ENCODE measurements around the gene SLC19A1. TPM values are rescaled to one million over a fixed set of nuclear protein-coding genes. Genes with fewer than 3 reads are reported as not detected.

SLC19A1 gene
- total RNA-seq, result 0.94 and 2.2 TPM in 2 replicates

GRCh38 chr21:45542242-45542666 is at the start of gene SLC19A1:
Gene SLC19A1, minus strand, starts transcription at chr21:45542440. Its CDS starts 4,481 bp downstream, at chr21:45537959.

Other genes starting within 250 kb of the SLC19A1 start
- 39.7 and 44.2 TPM in 2 replicates for gene COL18A1, start 137.3 kb downstream of the SLC19A1 start, total RNA-seq
- gene PCBP3, start 101.3 kb upstream of the SLC19A1 start, total RNA-seq, result 0.69 and 1.1 TPM in 2 replicates